Astrocyte of the spinal cord (primary cell): ENCODE measurements around the gene SMO.
"Not testable (repeated sequence)": the region's sequence is repeated elsewhere in the genome, so short reads cannot be mapped to it uniquely, and the experiment has no call there.

Source experiments
- DNase-seq: peaks from one replicate; pipeline ENCODE4 v3.0.0; 2011; ENCODE audit warnings: low read depth, low spot score
- H3K4me3 ChIP-seq: 2 replicates; pipeline ENCODE4 v1.5.1; 2011; ENCODE audit warnings: low read depth, mild to moderate bottlenecking, low read length, moderate library complexity
- CTCF ChIP-seq: IDR thresholded peaks from 2 replicates; pipeline ENCODE4 v1.5.1; 2012; ENCODE audit warnings: low read depth, mild to moderate bottlenecking, low read length, inconsistent platforms
- in situ Hi-C: cut with HindIII; loops from 2 replicates; pipeline ENCODE4 v1.10.0; 2017; ENCODE audit warnings: low sequenced_read_pairs

Gene SMO

GRCh38 chr7:129245533-129245932 is 57.1 kb downstream of the SMO start:
- no peak for TF ChIP-seq CTCF
- no peak overlapping the region for H3K4me3 ChIP-seq
- in situ Hi-C loops = no loop called here
- DNase-seq = no peak

- in situ Hi-C loops = no loop called here
- no peak for TF ChIP-seq CTCF
- H3K4me3 ChIP-seq = no peak overlapping the region
- DNase-seq = no peak
These were observed 58.7 kb downstream of the SMO start for GRCh38 chr7:129247087-129247486.

- H3K4me3 ChIP-seq = no peak overlapping the region
- no peak for DNase-seq
- in situ Hi-C loops = no loop called here
- no peak for TF ChIP-seq CTCF
These were observed 63.7 kb downstream of the SMO start for GRCh38 chr7:129252128-129252527.

- DNase-seq, H3K4me3 ChIP-seq, in situ Hi-C loops: not testable (repeated sequence)
These were observed 64.2 kb downstream of the SMO start for GRCh38 chr7:129252603-129253002.

- H3K4me3 ChIP-seq = no peak overlapping the region
- DNase-seq = no peak
- in situ Hi-C loops = no loop called here
- no peak for TF ChIP-seq CTCF
These were observed 67.4 kb downstream of the SMO start for GRCh38 chr7:129255800-129256199.

GRCh38 chr7:129256221-129256620 is 67.8 kb downstream of the SMO start:
- in situ Hi-C loops = no loop called here
- DNase-seq = no peak
- no peak overlapping the region for H3K4me3 ChIP-seq
- no peak for TF ChIP-seq CTCF

GRCh38 chr7:129257168-129257567 is 68.7 kb downstream of the SMO start:
- TF ChIP-seq CTCF = no peak
- no peak for DNase-seq
- H3K4me3 ChIP-seq = no peak overlapping the region
- in situ Hi-C loops = no loop called here
